H1 (cell line): ENCODE results near the gene FA2H. TPM values are rescaled to one million over a fixed set of nuclear protein-coding genes. Genes with fewer than 3 reads are reported as not detected.

Experiments used
- CREB1 ChIP-seq: IDR thresholded peaks from 2 replicates; pipeline ENCODE4 v1.6.1; 2012; ENCODE audit warnings: inconsistent platforms
- FOSL1 ChIP-seq: IDR thresholded peaks from 2 replicates; pipeline ENCODE4 v1.6.1; 2011; ENCODE audit warnings: mild to moderate bottlenecking, low read depth, low read length, moderate library complexity; ENCODE audit not compliant: insufficient read depth
- KDM1A ChIP-seq: fragments of 200-600, 300-600 bp; sonication (generic); IDR thresholded peaks from 2 replicates; pipeline ENCODE4 v1.7.1; 2016; ENCODE audit warnings: mild to moderate bottlenecking, low read length, borderline replicate concordance
- SIN3A ChIP-seq, 2 experiments: IDR thresholded peaks in 1 of 2; conservative IDR thresholded peaks in 1 of 2; 2 replicates each; pipeline ENCODE4 v1.6.1; 2011 to 2012; ENCODE audit warnings: low read length in 2 of 2, improper control_type of control experiment in 1 of 2, low read depth in 1 of 2, mild to moderate bottlenecking in 1 of 2
- polyA plus RNA-seq, 7 experiments: library from polyadenylated mRNA; depleted of rRNA in 3 of 7; stranded (reverse) in 5 of 7; unstranded in 2 of 7; fragments of >200 nt in 5 of 7; fragments of 200-250 nt in 2 of 7; gene quantifications; 1 replicate in 5 of 7; 2 replicates in 1 of 7; 4 replicates in 1 of 7; pipeline versions ENCODE4 v1.2.1 to v1.2.3, GENCODE V29; 2011 to 2013; ENCODE audit warnings: missing spikeins in 2 of 7, mixed read lengths in 2 of 7
- total RNA-seq: library from RNA; stranded (reverse); fragmentation: NEBNext Ultra II Directional; extraction: Animal tissue kit (Norgen Biotek cat#: 25700); gene quantifications from 2 replicates; pipeline ENCODE4 v1.2.1, GENCODE V29; 2021

FA2H gene
- total and polyA plus RNA-seq, 2 of the 8 experiments (the other 6 are each of a cell fraction or from before 2014, with no cell fraction given): 2.1 to 2.5 TPM

DNA sequence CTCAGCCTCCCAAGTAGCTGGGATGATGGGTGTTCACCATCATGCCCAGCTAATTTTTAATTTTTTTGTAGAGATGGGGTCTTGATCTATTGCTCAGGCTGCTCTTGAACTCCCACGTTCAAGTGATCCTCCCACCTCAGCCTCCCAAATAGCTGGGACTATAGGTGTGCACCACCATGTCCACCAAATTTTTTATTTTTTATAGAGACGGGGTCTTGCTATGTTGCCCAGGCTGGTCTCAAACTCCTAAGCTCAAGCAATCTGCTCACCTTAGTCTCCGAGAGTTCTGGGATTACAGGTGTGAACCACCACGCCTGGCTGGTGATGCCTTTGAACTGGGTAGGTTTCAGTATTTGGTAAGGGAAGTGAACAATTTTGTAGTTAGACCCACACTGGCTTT is 30.1 kb downstream of the FA2H start (continued):
- TF ChIP-seq SIN3A (conservative IDR thresholded peaks at IDR 0.05 in 1 of 2, IDR thresholded peaks at IDR 0.05 in 1 of 2; ENCODE audit: low read depth in 1 of 2, low read length in 2 of 2): no peak
- TF ChIP-seq FOSL1: no peak
- TF ChIP-seq KDM1A: no peak
- no peak for TF ChIP-seq CREB1
